GM12878 (cell line): ENCODE results near the gene IER5. TPM values are rescaled to one million over a fixed set of nuclear protein-coding genes. Genes with fewer than 3 reads are reported as not detected.

Experiments
- ATAC-seq: fragments of 200-7000 bp; cut with Tn5 transposase; 3 replicates; pipeline ENCODE4 v1.9.1; 2020; ENCODE audit warnings: mild to moderate bottlenecking, moderate library complexity
- BruUV-seq: library from RNA; stranded (reverse); fragments of 400-500 nt; replicated peaks from 2 replicates; lab custom pipeline; 2021; lab: Mats Ljungman, UMichigan
- CTCF ChIA-PET: fragments of 300-600 bp; sonication (Branson Sonifier 250); formaldehyde crosslinking; extraction: SDS; loops from one replicate; lab custom pipeline; 2021; ENCODE audit warnings: inconsistent platforms; lab: Yijun Ruan, JAX
- POLR2A ChIA-PET: fragments of 350-600 bp; formaldehyde crosslinking; extraction: SDS; loops from one replicate; lab custom pipeline; 2021; ENCODE audit warnings: inconsistent platforms; lab: Charles Lee
- RAD21 ChIA-PET: fragments of 300-600 bp; sonication (Branson Sonifier 250); formaldehyde crosslinking; loops from one replicate; lab custom pipeline; 2023; ENCODE audit warnings: antibody characterized with exemption; ENCODE audit not compliant: unreplicated experiment; lab: Charles Lee
- SMC1A ChIA-PET: fragments of 300-600 bp; sonication (Branson Sonifier 250); formaldehyde crosslinking; loops from one replicate; lab custom pipeline; 2023; ENCODE audit not compliant: unreplicated experiment, uncharacterized antibody; lab: Charles Lee
- DNase-seq: peaks from one replicate; pipeline ENCODE4 v3.0.0-alpha.2; 2011; ENCODE audit warnings: low read depth, low spot score
- FAIRE-seq: peaks from 3 replicates; lab custom pipeline; 2011; peaks lifted over from hg19 to GRCh38; lab: Jason Lieb, UNC
- H2AFZ ChIP-seq: 2 replicates; pipeline ENCODE4 v1.6.0; 2011; ENCODE audit warnings: low read depth, low read length, control low read depth; ENCODE audit not compliant: control insufficient read depth
- H3K27ac ChIP-seq: 2 replicates; pipeline ENCODE4 v1.5.1; 2011; ENCODE audit warnings: control low read depth; ENCODE audit not compliant: control insufficient read depth, insufficient read depth
- H3K27me3 ChIP-seq, 2 experiments: replicated peaks in 1 of 2; 2 replicates each; pipeline versions ENCODE4 v1.6.0 to v1.6.1; 2011; ENCODE audit warnings: low read length in 1 of 2; ENCODE audit not compliant: control insufficient read depth in 2 of 2, insufficient read depth in 2 of 2
- H3K36me3 ChIP-seq, 2 experiments: 2 replicates each; pipeline ENCODE4 v1.5.1; 2011; ENCODE audit warnings: low read length in 1 of 2; ENCODE audit not compliant: control insufficient read depth in 2 of 2, insufficient read depth in 2 of 2
- H3K4me1 ChIP-seq: 2 replicates; pipeline ENCODE4 v1.6.1; 2011; ENCODE audit warnings: mild to moderate bottlenecking, low read length, moderate library complexity, mixed read lengths; ENCODE audit not compliant: control insufficient read depth, insufficient read depth
- H3K4me2 ChIP-seq: 2 replicates; pipeline ENCODE4 v1.6.0; 2011; ENCODE audit warnings: control low read depth; ENCODE audit not compliant: control insufficient read depth, insufficient read depth
- H3K4me3 ChIP-seq: fragments of 200-600 bp; sonication (generic); 2 replicates; pipeline ENCODE4 v1.5.1; 2016
- H3K79me2 ChIP-seq: 2 replicates; pipeline ENCODE4 v1.6.0; 2011; ENCODE audit warnings: low read length; ENCODE audit not compliant: control insufficient read depth, insufficient read depth
- H3K9ac ChIP-seq: 2 replicates; pipeline ENCODE4 v1.8.0; 2011; ENCODE audit warnings: low read length, control low read depth, mixed read lengths; ENCODE audit not compliant: control insufficient read depth, insufficient read depth
- H3K9me3 ChIP-seq: replicated peaks from 3 replicates; pipeline ENCODE4 v1.5.1; 2011; ENCODE audit warnings: mild to moderate bottlenecking, low read length; ENCODE audit not compliant: control insufficient read depth, insufficient read depth
- H4K20me1 ChIP-seq: 2 replicates; pipeline ENCODE4 v1.6.0; 2011; ENCODE audit not compliant: control insufficient read depth, insufficient read depth
- EZH2 ChIP-seq: IDR thresholded peaks from 2 replicates; pipeline ENCODE4 v1.6.1; 2012; ENCODE audit warnings: low read depth, mild to moderate bottlenecking, control low read depth, inconsistent platforms, low read length, borderline replicate concordance; ENCODE audit not compliant: control insufficient read depth
- YY1 ChIP-seq: IDR thresholded peaks from 2 replicates; pipeline ENCODE4 v1.6.1; 2011; ENCODE audit warnings: low read depth, mild to moderate bottlenecking, low read length
- WGBS: methylation state at CpG from one replicate; pipeline ENCODE4 v1.1.6; 2016; ENCODE audit warnings: low lambda C conversion rate; ENCODE audit not compliant: insufficient replicate concordance, insufficient coverage; ENCODE audit errors: missing lambda C conversion rate; 5-methylcytosine and 5-hydroxymethylcytosine counted together
- in situ Hi-C: fragments of 300-500 bp; cut with MboI; formaldehyde crosslinking; loops from 9 replicates; pipeline ENCODE4 v1.14.3; 2018; ENCODE audit warnings: mixed read lengths
- intact Hi-C: fragments of 100-400 bp; cut with micrococcal nuclease; formaldehyde crosslinking; loops from one replicate; pipeline ENCODE4 v1.14.2; 2022; ENCODE audit not compliant: unreplicated experiment
- polyA plus RNA-seq, 11 experiments: library from polyadenylated mRNA; depleted of rRNA in 4 of 11; unstranded in 6 of 11; stranded (reverse) in 5 of 11; fragments of >200 nt; fragmentation: Nextera tagmentation in 4 of 11; fragmentation: Illumina TruSeq in 1 of 11; extraction: Ambion mirVana in 4 of 11; extraction: Trizol in 1 of 11; gene quantifications; 1 replicate in 1 of 11; 2 replicates in 10 of 11; pipeline versions ENCODE4 v1.2.1 to v1.2.3, GENCODE V29; 2011 to 2016; ENCODE audit warnings: inconsistent platforms in 2 of 11, missing spikeins in 2 of 11, low read depth in 1 of 11
- total RNA-seq, 4 experiments: library from RNA; depleted of rRNA in 3 of 4; stranded (reverse); fragments of >200 nt in 3 of 4; fragmentation: Illumina TruSeq in 1 of 4; extraction: Trizol in 1 of 4; gene quantifications; 2 replicates each; pipeline versions ENCODE4 v1.2.1 to v1.2.3, GENCODE V29; 2013 to 2021
- TF ChIP-seq, protein P1 (sequence below): fragments of 450-650 bp; IDR thresholded peaks from 2 replicates; pipeline ENCODE4 v1.6.1; 2017; ENCODE audit warnings: antibody characterized with exemption, mild to moderate bottlenecking, moderate library complexity

IER5 gene
- total and polyA plus RNA-seq, 10 of the 15 experiments (the other 5 are each of a cell fraction or from before 2014, with no cell fraction given): 4.3 to 75.2 (median 30.5) TPM

DNA sequence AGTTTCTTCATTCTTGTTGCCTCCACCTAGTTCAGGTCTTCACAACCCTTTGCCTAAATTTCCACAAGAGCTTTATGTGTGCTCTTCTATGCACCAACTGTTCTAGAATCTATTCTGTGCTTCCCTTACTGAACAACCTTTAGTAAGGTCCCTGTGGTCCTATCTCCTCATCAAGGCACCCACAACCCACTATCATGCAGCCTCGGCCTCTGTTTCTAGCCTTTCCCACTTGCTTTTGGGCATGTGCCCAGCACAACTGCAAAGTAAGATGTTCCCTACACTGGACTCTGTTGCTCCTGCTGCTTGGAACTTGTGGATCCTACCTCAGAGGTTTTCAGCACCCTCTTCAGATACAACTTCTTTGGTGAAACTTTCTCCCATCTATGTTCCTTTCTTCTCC is 2.4 kb upstream of the IER5 start:
- Histone ChIP-seq H3K4me1 (peaks cover 13% of the 10 kb centered on the region; the same call in 1 of the 2 replicates), H3K9ac (no peak overlapping the region), H3K4me2 (no peak overlapping the region), H3K36me3 (0 out of 4 replicates have a peak, but pooled peaks cover 0 to 3% of the 10 kb centered on the region in 2 experiments), H2AFZ (no peak overlapping the region), H4K20me1 (no peaks in the 10 kb centered on the region), H3K79me2 (peaks cover 36% of the 10 kb centered on the region), H3K4me3 (no peak overlapping the region), H3K27me3 (no peaks in the 10 kb centered on the region), H3K9me3 (no peaks in the 10 kb centered on the region; the same call in 2 of the 3 replicates), H3K27ac (no peak overlapping the region)
- no TSS peak for BruUV-seq
- ATAC-seq (no peak), DNase-seq (no peak), FAIRE-seq (no peak)
- TF ChIP-seq YY1 (no peak), EZH2 (no peak)
- TF ChIP-seq, protein P1, sequence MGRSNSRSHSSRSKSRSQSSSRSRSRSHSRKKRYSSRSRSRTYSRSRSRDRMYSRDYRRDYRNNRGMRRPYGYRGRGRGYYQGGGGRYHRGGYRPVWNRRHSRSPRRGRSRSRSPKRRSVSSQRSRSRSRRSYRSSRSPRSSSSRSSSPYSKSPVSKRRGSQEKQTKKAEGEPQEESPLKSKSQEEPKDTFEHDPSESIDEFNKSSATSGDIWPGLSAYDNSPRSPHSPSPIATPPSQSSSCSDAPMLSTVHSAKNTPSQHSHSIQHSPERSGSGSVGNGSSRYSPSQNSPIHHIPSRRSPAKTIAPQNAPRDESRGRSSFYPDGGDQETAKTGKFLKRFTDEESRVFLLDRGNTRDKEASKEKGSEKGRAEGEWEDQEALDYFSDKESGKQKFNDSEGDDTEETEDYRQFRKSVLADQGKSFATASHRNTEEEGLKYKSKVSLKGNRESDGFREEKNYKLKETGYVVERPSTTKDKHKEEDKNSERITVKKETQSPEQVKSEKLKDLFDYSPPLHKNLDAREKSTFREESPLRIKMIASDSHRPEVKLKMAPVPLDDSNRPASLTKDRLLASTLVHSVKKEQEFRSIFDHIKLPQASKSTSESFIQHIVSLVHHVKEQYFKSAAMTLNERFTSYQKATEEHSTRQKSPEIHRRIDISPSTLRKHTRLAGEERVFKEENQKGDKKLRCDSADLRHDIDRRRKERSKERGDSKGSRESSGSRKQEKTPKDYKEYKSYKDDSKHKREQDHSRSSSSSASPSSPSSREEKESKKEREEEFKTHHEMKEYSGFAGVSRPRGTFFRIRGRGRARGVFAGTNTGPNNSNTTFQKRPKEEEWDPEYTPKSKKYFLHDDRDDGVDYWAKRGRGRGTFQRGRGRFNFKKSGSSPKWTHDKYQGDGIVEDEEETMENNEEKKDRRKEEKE: no peak
- 100% methylated on average over 1 of the region's 1 CpG for WGBS
- ChIA-PET CTCF (interaction anchor here (0.8 to 38.4 kb wide), 6 partner anchors 27 to 204 kb away, joined by 3 to 1067 read pairs (median 8); no protein-coding TSS in a partner anchor), POLR2A (interaction anchor here (0.6 to 10.4 kb wide), 8 partner anchors 17 to 64 kb away, joined by 3 to 142 read pairs (median 5); no protein-coding TSS in a partner anchor), SMC1A (interaction anchor here (1.1 to 39.2 kb wide), 14 partner anchors 10 to 204 kb away, joined by 3 to 1399 read pairs (median 10); partner anchors contain the start of gene MR1), RAD21 (interaction anchor here (1.1 to 26.9 kb wide), 10 partner anchors 8 to 204 kb away, joined by 3 to 966 read pairs (median 20); partner anchors contain the start of gene MR1)
- in situ Hi-C loops: loop anchor here (5.0 kb wide), 1 partner anchor 49 kb away; no protein-coding TSS in a partner anchor
- intact Hi-C loops: loop anchor here (5.0 to 10.0 kb wide), 2 partner anchors 204 to 849 kb away; no protein-coding TSS in a partner anchor
